ENCODE results near the gene STAT1.
"Not testable (repeated sequence)": the region's sequence is repeated elsewhere in the genome, so short reads cannot be mapped to it uniquely, and the experiment has no call there.

STAT1 gene

GRCh38 chr2:190996338-190996946, 17.5 kb downstream of the STAT1 start:
- Histone ChIP-seq H3K27me3 (no peaks in the 10 kb centered on the region), H3K27ac (no peak overlapping the region), H3K4me1 (no peaks in the 10 kb centered on the region), H3K36me3 (peaks cover 77 to 96% (median 88%) of the 10 kb centered on the region in 3 donors), H3K9me3 (no peaks in the 10 kb centered on the region), H3K4me3 (no peak overlapping the region)
- no peak for DNase-seq
- TF ChIP-seq CTCF (IDR thresholded peaks at IDR 0.05): peak; percentile 25 to 44
- intact Hi-C loops (cut with DNase I; ENCODE audit: low total_unique reads): no loop called here

- DNase-seq; intact Hi-C loops (cut with DNase I; ENCODE audit: low total_unique reads); H3K4me1 ChIP-seq; H3K27me3 ChIP-seq; H3K9me3 ChIP-seq; H3K4me3 ChIP-seq; H3K27ac ChIP-seq: not testable (repeated sequence)
- H3K36me3 ChIP-seq: peaks cover 88 to 96% (median 90%) of the 10 kb centered on the region in 3 donors
These were observed 18.7 kb downstream of the STAT1 start for GRCh38 chr2:190995315-190995714.

- peaks cover 90 to 96% (median 90%) of the 10 kb centered on the region in 3 donors for H3K36me3 ChIP-seq
- DNase-seq: no peak
- intact Hi-C loops (cut with DNase I; ENCODE audit: low total_unique reads): no loop called here
- H3K27me3 ChIP-seq: no peaks in the 10 kb centered on the region
- H3K9me3 ChIP-seq: no peaks in the 10 kb centered on the region
- no peak for TF ChIP-seq CTCF (IDR thresholded peaks at IDR 0.05)
- no peak overlapping the region for H3K4me3 ChIP-seq
- H3K4me1 ChIP-seq: no peaks in the 10 kb centered on the region
- no peak overlapping the region for H3K27ac ChIP-seq
These were observed 19.8 kb downstream of the STAT1 start for GRCh38 chr2:190994148-190994547.

- Histone ChIP-seq H3K4me1 (no peaks in the 10 kb centered on the region), H3K4me3 (no peak overlapping the region), H3K36me3 (peaks cover 90 to 96% (median 91%) of the 10 kb centered on the region in 3 donors), H3K9me3 (no peaks in the 10 kb centered on the region), H3K27ac (no peak overlapping the region), H3K27me3 (no peaks in the 10 kb centered on the region)
- intact Hi-C loops (cut with DNase I; ENCODE audit: low total_unique reads): no loop called here
- DNase-seq: no peak
- TF ChIP-seq CTCF (IDR thresholded peaks at IDR 0.05): no peak
These were observed 20.7 kb downstream of the STAT1 start for GRCh38 chr2:190993292-190993643.

GRCh38 chr2:190990132-190990531, 23.8 kb downstream of the STAT1 start:
- Histone ChIP-seq H3K4me3 (no peak overlapping the region), H3K9me3 (no peaks in the 10 kb centered on the region), H3K36me3 (peaks cover 86 to 96% (median 88%) of the 10 kb centered on the region in 3 donors), H3K27ac (no peak overlapping the region), H3K27me3 (no peaks in the 10 kb centered on the region), H3K4me1 (no peaks in the 10 kb centered on the region)
- DNase-seq: no peak
- intact Hi-C loops (cut with DNase I; ENCODE audit: low total_unique reads): no loop called here
- no peak for TF ChIP-seq CTCF (IDR thresholded peaks at IDR 0.05)

- H3K27ac ChIP-seq: no peak overlapping the region
- no peaks in the 10 kb centered on the region for H3K9me3 ChIP-seq
- no peaks in the 10 kb centered on the region for H3K4me1 ChIP-seq
- DNase-seq: no peak
- H3K4me3 ChIP-seq: no peak overlapping the region
- no peak for TF ChIP-seq CTCF (IDR thresholded peaks at IDR 0.05)
- H3K36me3 ChIP-seq: peaks cover 88 to 96% (median 89%) of the 10 kb centered on the region in 3 donors
- intact Hi-C loops (cut with DNase I; ENCODE audit: low total_unique reads): no loop called here
- no peaks in the 10 kb centered on the region for H3K27me3 ChIP-seq
These were observed 25.1 kb downstream of the STAT1 start for GRCh38 chr2:190988910-190989309.

Measured in tibial artery (tissue), 4 donors.